SK-N-DZ (cell line): ENCODE measurements around the gene ZFYVE26.
"Not testable (repeated sequence)": the region's sequence is repeated elsewhere in the genome, so short reads cannot be mapped to it uniquely, and the experiment has no call there.

ENCODE experiments used
- DNase-seq: peaks from one replicate; pipeline ENCODE4 v3.0.0-alpha.2; 2015; ENCODE audit warnings: low spot score
- small RNA-seq, 2 experiments: library from RNA; depleted of rRNA; stranded (forward); fragments of <200 nt; gene quantifications; one replicate each; pipeline ENCODE3, GENCODE V24; 2014

Gene ZFYVE26

GRCh38 chr14:67710209-67710608 is 106.2 kb downstream of the ZFYVE26 start:
- no peak for DNase-seq

GRCh38 chr14:67709796-67710195 is 106.6 kb downstream of the ZFYVE26 start:
- DNase-seq: not testable (repeated sequence)

- DNase-seq: not testable (repeated sequence)
Observed at GRCh38 chr14:67709346-67709745, 107.0 kb downstream of the ZFYVE26 start.

GRCh38 chr14:67705211-67705610 is 111.2 kb downstream of the ZFYVE26 start:
- no peak for DNase-seq

- DNase-seq: peak; percentile 33
Observed at GRCh38 chr14:67704484-67705089, 111.8 kb downstream of the ZFYVE26 start.

- no peak for DNase-seq
Observed at GRCh38 chr14:67703997-67704396, 112.4 kb downstream of the ZFYVE26 start.

GRCh38 chr14:67701492-67701891 is 114.9 kb downstream of the ZFYVE26 start, which contains the start of gene RDH12:
RDH12 (plus strand) TSS chr14:67701886; CDS start chr14:67722643, 20,757 bp downstream.
- DNase-seq: not testable (repeated sequence)

GRCh38 chr14:67698179-67698578 is 118.2 kb downstream of the ZFYVE26 start:
- no peak for DNase-seq

GRCh38 chr14:67697006-67697405 is 119.4 kb downstream of the ZFYVE26 start:
- DNase-seq: no peak

Small RNA genes within 50 kb of the gene (small RNA-seq; reads per million reads assigned to genes)
- 0 reads per million in 2 experiments for gene AL049779.3
- gene RN7SL369P: 0 reads per million in 2 experiments
